VCaP (cell line): ENCODE measurements around the gene PLCL1.

Experiments used
- H3K27ac ChIP-seq: fragments of 450-650 bp; 2 replicates; pipeline ENCODE4 v1.5.1; 2017
- CTCF ChIP-seq: fragments of 450-650 bp; conservative IDR thresholded peaks from 2 replicates; pipeline ENCODE4 v1.5.1; 2017; ENCODE audit warnings: mild to moderate bottlenecking, moderate library complexity

PLCL1 gene

DNA sequence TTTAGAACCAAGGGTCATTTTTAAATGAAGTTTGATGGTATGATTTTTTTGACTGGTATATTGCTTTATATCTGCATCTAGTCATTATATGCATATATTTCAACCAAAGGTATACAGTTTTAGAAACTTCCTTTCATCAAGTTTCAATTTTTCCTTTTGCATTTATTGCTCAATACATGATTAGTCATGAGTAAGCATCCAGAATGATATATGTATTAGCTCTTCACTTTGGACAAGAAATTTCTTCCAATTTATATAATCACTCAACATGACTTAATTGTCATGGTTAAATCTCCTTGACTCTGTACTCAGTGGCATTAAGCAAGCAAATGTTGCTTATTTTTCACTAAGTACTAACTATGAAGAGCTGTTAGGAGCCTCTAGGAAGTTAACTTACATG is 123.6 kb downstream of the PLCL1 start:
- no peak overlapping the region for H3K27ac ChIP-seq
- TF ChIP-seq CTCF: no peak

DNA sequence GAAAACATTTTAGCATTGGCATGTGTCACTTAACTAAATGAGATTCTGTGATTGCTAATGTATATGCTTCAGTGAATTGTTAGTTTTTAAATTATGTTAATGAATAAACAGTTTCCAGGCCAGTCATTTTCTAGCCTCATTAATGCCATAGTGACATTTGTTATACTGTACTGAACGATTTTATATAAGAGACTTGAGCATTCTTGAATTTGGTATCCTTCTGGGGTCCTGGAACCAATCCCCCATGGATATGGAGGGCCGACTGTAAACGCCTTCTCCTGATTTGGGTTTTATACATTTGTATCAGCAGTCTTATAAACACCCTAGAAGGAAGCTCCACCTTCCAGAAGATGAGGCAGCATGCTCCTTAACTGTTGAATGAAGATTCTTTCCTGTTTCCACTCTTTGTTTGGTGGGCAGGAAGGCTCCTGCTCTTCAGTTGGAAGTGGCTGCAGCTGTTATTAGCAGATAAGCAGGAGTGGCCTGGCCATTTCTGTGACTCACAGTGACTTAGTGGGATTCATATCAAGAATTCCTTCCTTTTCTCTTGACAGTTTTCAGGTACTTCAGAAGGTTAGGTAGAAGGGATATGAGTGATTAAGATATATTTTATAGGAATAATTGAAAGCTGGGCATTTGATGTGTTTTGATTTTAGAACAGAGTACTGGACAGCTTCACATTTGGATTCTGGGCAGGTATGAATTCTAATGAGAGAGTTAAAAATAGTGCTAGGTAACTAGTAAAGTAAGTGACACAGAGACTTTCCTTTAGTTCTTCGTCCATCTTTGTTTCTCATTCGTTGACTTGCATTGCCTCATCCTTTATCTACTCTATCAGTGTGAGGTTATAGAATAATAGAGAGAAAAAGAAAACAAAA is 124.9 kb downstream of the PLCL1 start:
- no peak for TF ChIP-seq CTCF
- no peak overlapping the region for H3K27ac ChIP-seq

DNA sequence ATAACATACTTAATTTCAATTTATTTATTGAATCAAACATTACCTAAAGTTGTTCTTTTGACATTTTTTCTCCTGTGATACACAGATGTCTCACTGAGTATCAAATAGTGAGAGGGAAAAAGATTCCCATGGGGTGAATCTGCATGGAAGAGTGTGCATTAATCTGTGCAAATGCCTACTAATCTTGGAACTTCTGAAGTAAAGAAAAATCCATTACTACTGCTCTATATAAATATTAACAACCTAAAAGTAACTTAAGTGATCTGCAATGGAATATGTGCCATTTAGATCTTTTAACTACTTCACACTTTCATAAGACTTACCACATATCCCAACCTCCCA is 125.5 kb downstream of the PLCL1 start:
- H3K27ac ChIP-seq: no peak overlapping the region
- TF ChIP-seq CTCF: no peak

- no peak overlapping the region for H3K27ac ChIP-seq
- TF ChIP-seq CTCF: no peak
Observed at GRCh38 chr2:197930570-197931278, 126.3 kb downstream of the PLCL1 start.

DNA sequence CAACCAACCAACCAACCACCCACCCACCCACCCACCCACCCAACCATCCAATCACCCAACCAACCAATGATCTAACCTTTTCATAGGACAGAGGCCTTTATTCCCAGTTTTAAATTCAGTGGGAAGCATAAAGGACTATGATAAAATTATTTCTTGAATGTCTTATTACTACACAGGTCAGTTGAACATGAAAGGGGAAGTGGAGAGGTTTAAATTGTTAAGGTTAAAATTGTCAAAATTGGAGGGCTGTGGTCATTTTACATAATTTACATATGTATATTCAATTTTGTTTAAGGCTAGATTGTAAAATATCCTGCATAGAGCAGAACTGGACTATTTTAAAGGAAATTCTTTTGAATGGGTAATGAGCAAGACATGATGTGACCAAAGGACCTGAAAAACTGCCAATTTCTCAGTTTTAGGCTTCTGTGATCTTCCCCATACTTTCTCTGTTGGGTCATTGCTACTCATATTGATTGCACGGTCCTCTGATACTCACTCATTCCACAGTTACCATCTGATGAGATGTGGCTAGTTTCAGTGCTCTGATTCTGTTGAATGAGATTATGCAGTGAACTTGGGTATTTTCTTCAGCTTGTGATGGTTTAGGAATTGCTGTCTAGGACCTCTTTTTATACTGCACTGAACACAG is 127.4 kb downstream of the PLCL1 start:
- no peak for TF ChIP-seq CTCF
- no peak overlapping the region for H3K27ac ChIP-seq

DNA sequence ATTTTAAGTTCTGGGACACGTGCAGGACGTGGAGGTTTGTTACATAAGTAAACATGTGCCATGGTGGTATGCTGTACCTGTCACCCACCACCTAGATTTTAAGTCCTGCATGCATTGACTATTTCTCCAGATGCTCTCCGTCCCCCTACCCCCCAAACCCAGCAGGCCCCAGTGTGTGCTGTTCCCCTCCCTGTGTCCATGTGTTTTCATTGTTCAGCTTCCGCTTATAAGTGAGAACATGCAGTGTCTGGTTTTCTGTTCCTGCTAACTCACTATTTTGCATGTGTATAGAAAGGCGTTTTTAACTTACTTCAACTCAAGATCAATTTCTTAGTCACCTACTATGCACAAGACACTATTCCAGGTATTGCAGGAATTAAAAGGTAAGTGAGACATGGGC is 128.0 kb downstream of the PLCL1 start:
- TF ChIP-seq CTCF: no peak
- H3K27ac ChIP-seq: no peak overlapping the region

DNA sequence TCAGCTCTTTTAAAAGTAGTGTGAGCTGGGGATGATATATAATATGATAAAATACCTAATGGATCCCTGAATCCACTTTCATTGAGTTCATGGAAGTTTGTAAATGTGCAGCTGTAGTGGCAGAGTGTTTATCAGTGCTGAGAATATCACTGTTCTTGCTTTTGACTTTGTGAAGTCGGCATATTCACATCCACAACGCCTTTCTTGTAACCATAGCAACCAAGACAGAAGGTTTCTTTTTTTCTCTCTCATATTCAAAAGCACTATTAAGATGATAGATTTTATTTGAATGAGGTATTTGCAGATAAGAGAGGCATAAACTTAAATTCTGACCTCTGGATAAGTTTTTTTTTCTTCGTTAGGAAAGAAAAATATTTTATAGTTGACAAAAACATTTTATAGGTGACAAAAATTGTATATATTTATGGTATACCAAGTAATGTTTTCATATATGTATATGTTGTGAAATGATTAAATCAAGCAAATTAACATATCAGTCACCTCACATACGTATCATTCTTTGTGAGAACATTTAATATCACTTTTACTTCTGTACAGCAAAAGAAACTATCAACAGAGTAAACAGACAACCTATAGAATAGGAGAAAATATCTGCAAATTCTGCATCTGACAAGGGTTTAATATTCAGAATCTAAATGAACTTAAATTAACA is 130.0 kb downstream of the PLCL1 start:
- H3K27ac ChIP-seq: no peak overlapping the region
- TF ChIP-seq CTCF: no peak
